ENCODE data around the gene OOSP4B. TPM values are rescaled to one million over a fixed set of nuclear protein-coding genes. Genes with fewer than 3 reads are reported as not detected.

Gene OOSP4B
- total and polyA plus RNA-seq, 2 of the 8 experiments (the other 6 are each of a cell fraction or from before 2014, with no cell fraction given) = not detected

DNA sequence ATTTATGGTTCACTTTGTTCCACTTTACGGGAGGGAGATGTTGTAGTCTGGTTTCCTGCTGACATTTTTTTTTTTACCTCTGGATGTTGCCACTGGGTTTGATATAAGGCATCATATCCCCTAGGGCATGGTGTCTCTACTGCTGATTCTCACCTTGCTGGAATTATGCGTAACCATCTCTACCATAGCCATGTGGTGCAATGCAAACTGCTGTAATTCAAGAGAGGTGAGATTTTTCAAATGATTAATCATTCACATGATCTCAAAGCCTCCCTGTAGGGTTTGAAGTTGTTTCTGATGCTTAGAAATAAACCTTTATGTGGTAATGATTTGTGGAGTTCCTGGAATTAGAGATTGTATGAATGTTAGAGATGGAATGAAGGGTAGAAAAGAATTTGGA is 52.5 kb downstream of the OOSP4B start:
- peaks cover 0 to 2% (median 0%) of the 10 kb centered on the region in 4 experiments; a peak in 1 of 8 replicates for H3K36me3 ChIP-seq (ENCODE audit: control insufficient read depth in 2 of 4, insufficient read depth in 4 of 4, low read length in 3 of 4)
- H3K23me2 ChIP-seq (ENCODE audit: low read depth, low read length) = no peaks in the 10 kb centered on the region
- H3K4ac ChIP-seq (replicated peaks; ENCODE audit: insufficient read length, low read depth, low read length) = no peak overlapping the region
- no peak overlapping the region for H3K14ac ChIP-seq (ENCODE audit: insufficient read length)
- no peak overlapping the region for H2BK15ac ChIP-seq (ENCODE audit: low read length)
- no peak overlapping the region for H3K23ac ChIP-seq (ENCODE audit: insufficient read length)
- no peak overlapping the region for H4K91ac ChIP-seq (replicated peaks; ENCODE audit: insufficient read length, low read length)
- no peak for FAIRE-seq
- H3K18ac ChIP-seq (ENCODE audit: extremely low read depth, low read length) = no peak overlapping the region
- H3K4me3 ChIP-seq (ENCODE audit: extremely low read depth in 1 of 4, insufficient read depth in 2 of 4, low read depth in 3 of 4, low read length in 4 of 4) = no peak overlapping the region
- H3K9me3 ChIP-seq (ENCODE audit: insufficient read depth in 2 of 2, low read depth in 1 of 2, low read length in 1 of 2) = peaks cover 0 to 12% of the 10 kb centered on the region in 2 experiments; a peak in 1 of 4 replicates
- no peak overlapping the region for H2BK12ac ChIP-seq (ENCODE audit: low read depth, low read length)
- H3K56ac ChIP-seq (replicated peaks; ENCODE audit: insufficient read length, low read depth, low read length) = peak overlapping the region; percentile 53
- no peak overlapping the region for H3K9ac ChIP-seq (replicated peaks in 1 of 4; ENCODE audit: extremely low read depth in 1 of 4, low read depth in 3 of 4, low read length in 3 of 4)
- H2BK20ac ChIP-seq (ENCODE audit: low read length) = no peak overlapping the region
- H3K27me3 ChIP-seq (replicated peaks in 1 of 4; ENCODE audit: control insufficient read depth in 3 of 4, extremely low read depth in 1 of 4, insufficient read depth in 3 of 4, low read length in 3 of 4) = no peaks in the 10 kb centered on the region
- no peak overlapping the region for H2BK120ac ChIP-seq (replicated peaks; ENCODE audit: low read depth, low read length)
- CTCF ChIA-PET (ENCODE audit: partially characterized antibody) = no interaction called here
- no peak overlapping the region for H2BK5ac ChIP-seq (ENCODE audit: low read depth, low read length)
- no peaks in the 10 kb centered on the region for H4K20me1 ChIP-seq (replicated peaks in 1 of 2; ENCODE audit: control insufficient read depth in 1 of 2, insufficient read depth in 2 of 2, low read length in 2 of 2)
- H3K4me1 ChIP-seq (replicated peaks in 1 of 4; ENCODE audit: control insufficient read depth in 3 of 4, insufficient read depth in 4 of 4, low read length in 3 of 4) = no peaks in the 10 kb centered on the region
- no peaks in the 10 kb centered on the region for H3K79me2 ChIP-seq (ENCODE audit: control insufficient read depth in 1 of 2, insufficient read depth in 2 of 2, low read length in 2 of 2)
- WGBS, 2 experiments (ENCODE audit: extremely low coverage in 1 of 2, insufficient coverage in 1 of 2, insufficient read length in 1 of 2, insufficient replicate concordance in 2 of 2, low coverage in 1 of 2, low lambda C conversion rate in 2 of 2, missing lambda C conversion rate in 1 of 2) = 88% methylated on average over 2 of the region's 2 CpGs; no CpG with 5 or more reads in 1 of the 2 experiments
- no peaks in the 10 kb centered on the region for H3K79me1 ChIP-seq (ENCODE audit: low read depth, low read length)
- no peak overlapping the region for H2AFZ ChIP-seq (ENCODE audit: low read length)
- H2AK5ac ChIP-seq (ENCODE audit: low read depth, low read length) = no peak overlapping the region
- H3K27ac ChIP-seq (ENCODE audit: low read depth, low read length) = no peak overlapping the region
- POLR2A ChIA-PET (ENCODE audit: partially characterized antibody) = no interaction called here
- H4K5ac ChIP-seq (ENCODE audit: insufficient read length, low read depth, low read length) = no peak overlapping the region
- DNase-seq (ENCODE audit: low read depth in 1 of 2, low spot score in 2 of 2) = no peak
- no peak overlapping the region for H3K4me2 ChIP-seq (ENCODE audit: insufficient read depth in 1 of 2, low read depth in 2 of 2, low read length in 2 of 2)
- H4K8ac ChIP-seq (ENCODE audit: extremely low read depth, insufficient read depth, low read length) = no peak overlapping the region
- no peak for TF ChIP-seq CBX8 (IDR thresholded peaks at IDR 0.05; ENCODE audit: borderline replicate concordance, low read depth, low read length)
- no peak for TF ChIP-seq HDAC2 (IDR thresholded peaks at IDR 0.05; ENCODE audit: borderline replicate concordance in 1 of 2, low read depth in 2 of 2, low read length in 2 of 2)
- TF ChIP-seq CBX5 (IDR thresholded peaks at IDR 0.05; ENCODE audit: low read depth, low read length) = no peak
- no peak for TF ChIP-seq CREB1 (IDR thresholded peaks at IDR 0.05)
- TF ChIP-seq RXRA (IDR thresholded peaks at IDR 0.05; ENCODE audit: insufficient read depth, low read depth, low read length) = no peak
- no peak for TF ChIP-seq SP2 (IDR thresholded peaks at IDR 0.05; ENCODE audit: low read length)
- TF ChIP-seq BRCA1 (IDR thresholded peaks at IDR 0.05; ENCODE audit: low read depth, low read length) = no peak
- no peak for TF ChIP-seq YY1 (IDR thresholded peaks at IDR 0.05; ENCODE audit: low read depth, low read length)
- no peak for TF ChIP-seq JUND (IDR thresholded peaks at IDR 0.05; ENCODE audit: low read length)
- TF ChIP-seq POU5F1 (IDR thresholded peaks at IDR 0.05; ENCODE audit: low read depth, low read length) = no peak
- no peak for TF ChIP-seq JUN (IDR thresholded peaks at IDR 0.05; ENCODE audit: low read depth, low read length)
- no peak for TF ChIP-seq EZH2 (IDR thresholded peaks at IDR 0.05; ENCODE audit: low read depth, low read length, severe bottlenecking)
- TF ChIP-seq, protein P1, sequence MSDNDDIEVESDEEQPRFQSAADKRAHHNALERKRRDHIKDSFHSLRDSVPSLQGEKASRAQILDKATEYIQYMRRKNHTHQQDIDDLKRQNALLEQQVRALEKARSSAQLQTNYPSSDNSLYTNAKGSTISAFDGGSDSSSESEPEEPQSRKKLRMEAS (IDR thresholded peaks at IDR 0.05) = no peak

Data from H1 (cell line).